Right lobe of liver (tissue), 4 donors: ENCODE results near the gene CCDC83.

ENCODE experiments used
- CTCF ChIP-seq, 4 donors: fragments of 200-600 bp in 3 of 4; fragments of 450-650 bp in 1 of 4; IDR thresholded peaks; one replicate each; pipeline versions ENCODE4 v1.5.1 to v1.8.0; 2016 to 2022; ENCODE audit warnings: antibody characterized with exemption in 4 of 4, mild to moderate bottlenecking in 2 of 4
- POLR2A ChIP-seq: fragments of 450-650 bp; IDR thresholded peaks from one replicate; pipeline ENCODE4 v1.6.1; 2017; ENCODE audit warnings: antibody characterized with exemption, mild to moderate bottlenecking
- donor health status: DM: no; HTN: no; CAD: no.
- donor health status: DM: no; HTN: no; CAD: no.
- donor health status: DM: no; HTN: yes; CAD: no.

GRCh38 chr11:85930879-85931366, 75.7 kb downstream of the CCDC83 start:
- no peak for TF ChIP-seq CTCF (IDR thresholded peaks at IDR 0.05)
- TF ChIP-seq POLR2A, result no peak
